K562 (cell line): ENCODE measurements around the gene MAST1. TPM values are rescaled to one million over a fixed set of nuclear protein-coding genes. Genes with fewer than 3 reads are reported as not detected.
A peak's percentile ranks its signal among the peaks of the same experiment; 100 is the strongest.

Experiments used
- BRD4 ChIP-seq: fragments of 200-600 bp; sonication (generic); IDR thresholded peaks from 2 replicates; pipeline ENCODE4 v1.6.1; 2017; ENCODE audit warnings: inconsistent platforms
- CHCHD3 ChIP-seq: fragments of 250-450 bp; sonication (Bioruptor Pico); IDR thresholded peaks from 2 replicates; pipeline ENCODE4 v2.1.2; 2022; ENCODE audit warnings: mild to moderate bottlenecking
- E2F3 ChIP-seq: fragments of 250-450 bp; sonication (Bioruptor Pico); IDR thresholded peaks from 2 replicates; pipeline ENCODE4 v1.4.0; 2020; ENCODE audit warnings: mild to moderate bottlenecking
- HIVEP1 ChIP-seq: fragments of 250-450 bp; sonication (Bioruptor Pico); IDR thresholded peaks from 2 replicates; pipeline ENCODE4 v1.4.0; 2020; ENCODE audit warnings: mild to moderate bottlenecking
- JUN ChIP-seq, 2 experiments: sonication (generic) in 1 of 2; formaldehyde crosslinking in 1 of 2; IDR thresholded peaks; 2 replicates each; pipeline versions ENCODE4 v1.6.1 to v1.8.0; 2012 to 2022; ENCODE audit warnings: borderline replicate concordance in 2 of 2, mild to moderate bottlenecking in 2 of 2, improper control_type of control experiment in 1 of 2, low read depth in 1 of 2, low read length in 1 of 2, missing genetic modification reagents in 1 of 2
- JUND ChIP-seq, 2 experiments: IDR thresholded peaks; 2 replicates in 1 of 2; 3 replicates in 1 of 2; pipeline ENCODE4 v1.6.1; 2011; ENCODE audit warnings: borderline replicate concordance in 2 of 2, low read depth in 2 of 2, low read length in 2 of 2, improper control_type of control experiment in 1 of 2, missing biosample characterization in 1 of 2, missing genetic modification characterization in 1 of 2, missing genetic modification reagents in 1 of 2
- KAT8 ChIP-seq: fragments of 450-650 bp; IDR thresholded peaks from 2 replicates; pipeline ENCODE4 v1.6.1; 2016; ENCODE audit warnings: low read depth, mild to moderate bottlenecking
- NBN ChIP-seq: fragments of 450-650 bp; IDR thresholded peaks from 2 replicates; pipeline ENCODE4 v1.6.1; 2016; ENCODE audit warnings: low read depth, mild to moderate bottlenecking
- NR0B1 ChIP-seq: fragments of 450-650 bp; IDR thresholded peaks from one replicate; pipeline ENCODE4 v1.6.1; 2018; ENCODE audit warnings: mild to moderate bottlenecking, moderate library complexity; ENCODE audit not compliant: partially characterized antibody
- PRDM10 ChIP-seq: fragments of 450-650 bp; IDR thresholded peaks from 2 replicates; pipeline ENCODE4 v1.6.1; 2018; ENCODE audit not compliant: partially characterized antibody
- PTTG1 ChIP-seq: fragments of 450-650 bp; IDR thresholded peaks from 2 replicates; pipeline ENCODE4 v1.6.1; 2016; ENCODE audit warnings: low read depth, mild to moderate bottlenecking, missing genetic modification characterization, missing compliant biosample characterization
- RAD51 ChIP-seq: fragments of 450-650 bp; IDR thresholded peaks from 2 replicates; pipeline ENCODE4 v1.7.1; 2016; ENCODE audit warnings: low read depth, mild to moderate bottlenecking, borderline replicate concordance
- RB1 ChIP-seq: fragments of 450-650 bp; IDR thresholded peaks from 2 replicates; pipeline ENCODE4 v1.6.1; 2017; ENCODE audit warnings: low read depth, mild to moderate bottlenecking
- RFX1 ChIP-seq: fragments of 450-650 bp; IDR thresholded peaks from 2 replicates; pipeline ENCODE4 v1.6.1; 2016; ENCODE audit warnings: mild to moderate bottlenecking, moderate library complexity
- SFPQ ChIP-seq: fragments of 200-400 bp; formaldehyde crosslinking; IDR thresholded peaks from 2 replicates; pipeline ENCODE4 v1.6.1; 2017; ENCODE audit warnings: mild to moderate bottlenecking, low read depth, low read length, moderate library complexity
- SIX5 ChIP-seq, 2 experiments: IDR thresholded peaks; 2 replicates each; pipeline ENCODE4 v1.6.1; 2011; ENCODE audit warnings: low read length in 2 of 2, borderline replicate concordance in 1 of 2, low read depth in 1 of 2, mild to moderate bottlenecking in 1 of 2, moderate library complexity in 1 of 2; ENCODE audit not compliant: insufficient read depth in 1 of 2
- SMAD1 ChIP-seq: fragments of 150-350 bp; IDR thresholded peaks from 2 replicates; pipeline ENCODE4 v1.6.1; 2014; ENCODE audit warnings: low read length, low read depth; ENCODE audit not compliant: partially characterized antibody
- YBX1 ChIP-seq: fragments of 450-650 bp; IDR thresholded peaks from 2 replicates; pipeline ENCODE4 v1.7.1; 2016; ENCODE audit warnings: mild to moderate bottlenecking
- ZNF224 ChIP-seq: sonication (generic); formaldehyde crosslinking; IDR thresholded peaks from 2 replicates; pipeline ENCODE4 v1.8.0; 2022; ENCODE audit warnings: mild to moderate bottlenecking, missing genetic modification reagents
- ZNF41 ChIP-seq: fragments of 250-450 bp; sonication (Bioruptor Pico); conservative IDR thresholded peaks from 2 replicates; pipeline ENCODE4 v1.4.0; 2020; ENCODE audit warnings: mild to moderate bottlenecking
- ZNF584 ChIP-seq: fragments of 200-800 bp; sonication (Bioruptor generic); IDR thresholded peaks from 2 replicates; pipeline ENCODE4 v1.6.1; 2016; ENCODE audit warnings: low read depth, mild to moderate bottlenecking, missing genetic modification characterization, missing compliant biosample characterization
- ZNF717 ChIP-seq: fragments of 250-450 bp; sonication (Bioruptor Pico); IDR thresholded peaks from 2 replicates; pipeline ENCODE4 v1.5.0; 2021
- ZNF764 ChIP-seq: fragments of 250-450 bp; sonication (Bioruptor Pico); IDR thresholded peaks from 2 replicates; pipeline ENCODE4 v1.4.0; 2020; ENCODE audit warnings: low read depth, mild to moderate bottlenecking, moderate library complexity
- polyA plus RNA-seq, 8 experiments: library from polyadenylated mRNA; depleted of rRNA in 4 of 8; stranded (reverse) in 5 of 8; unstranded in 3 of 8; fragments of >200 nt; fragmentation: Nextera tagmentation in 2 of 8; fragmentation: Illumina TruSeq in 1 of 8; extraction: Ambion mirVana in 2 of 8; extraction: Trizol in 1 of 8; gene quantifications; 2 replicates each; pipeline versions ENCODE4 v1.2.1 to v1.2.3, GENCODE V29; 2011 to 2014; ENCODE audit warnings: inconsistent platforms in 1 of 8, missing spikeins in 1 of 8
- total RNA-seq, 7 experiments: library from RNA; depleted of rRNA in 6 of 7; stranded (reverse); fragments of >200 nt in 6 of 7; fragmentation: Illumina TruSeq in 2 of 7; extraction: Trizol in 2 of 7; gene quantifications; 2 replicates each; pipeline versions ENCODE4 v1.2.1 to v1.2.3, GENCODE V29; 2011 to 2021; ENCODE audit warnings: low replicate concordance in 1 of 7

Gene MAST1
- total and polyA plus RNA-seq, 9 of the 15 experiments (the other 6 are each of a cell fraction or from before 2014, with no cell fraction given) = 0.48 to 10.3 (median 3.9) TPM

GRCh38 chr19:12788682-12789097 lies 49.6 kb upstream of the MAST1 start (continued):
- TF ChIP-seq ZNF224 (CRISPR knock-in tag) (no peak), RFX1 (no peak), SIX5 (IDR thresholded peaks at IDR 0.05; ENCODE audit: borderline replicate concordance in 1 of 2, insufficient read depth in 1 of 2, low read depth in 1 of 2, low read length in 2 of 2) (no peak), SMAD1 (peak; percentile 26), ZNF584 (no peak), JUND (IDR thresholded peaks at IDR 0.05; ENCODE audit: borderline replicate concordance, low read depth, low read length) (peak; percentile 18; the same call in 1 of the 2 replicates), JUND (tag; IDR thresholded peaks at IDR 0.05; ENCODE audit: borderline replicate concordance, low read depth, low read length) (no peak; the same call in 2 of the 3 replicates), KAT8 (no peak), SFPQ (no peak), RB1 (no peak), YBX1 (no peak), CHCHD3 (CRISPR knock-in tag) (no peak), NR0B1 (no peak), ZNF717 (CRISPR knock-in tag) (no peak), RAD51 (no peak), JUN (IDR thresholded peaks at IDR 0.05; ENCODE audit: borderline replicate concordance, low read depth, low read length) (no peak), JUN (CRISPR knock-in tag; IDR thresholded peaks at IDR 0.05; ENCODE audit: borderline replicate concordance) (no peak), PRDM10 (peak; percentile 52), ZNF41 (CRISPR knock-in tag) (no peak), BRD4 (no peak), HIVEP1 (CRISPR knock-in tag) (no peak), NBN (no peak), PTTG1 (no peak), ZNF764 (CRISPR knock-in tag) (no peak), E2F3 (0 out of 2 replicates have a peak, but pooled peaks have one; percentile 60)
